ENCODE results near the gene THRB.

Gene THRB

DNA sequence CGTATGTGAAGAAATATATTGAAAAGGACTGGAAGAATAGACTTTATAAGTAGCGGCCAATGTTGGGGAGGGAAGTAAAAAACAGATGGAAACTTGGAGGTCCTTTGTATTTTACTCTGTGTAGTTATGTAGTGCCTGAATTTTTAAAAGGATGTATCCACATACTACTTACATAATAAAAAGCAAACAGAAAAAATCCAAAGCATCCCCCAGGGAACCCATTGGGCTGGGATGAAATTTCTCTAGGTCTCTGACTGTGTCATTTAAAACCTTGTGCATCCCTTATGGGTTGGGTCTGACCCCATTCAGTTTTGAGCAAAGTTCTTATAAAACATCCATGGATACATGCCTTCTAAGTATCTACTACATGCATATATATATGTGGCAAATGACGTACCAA lies 408.4 kb downstream of the THRB start:
- intact Hi-C loops (cut with micrococcal nuclease), result no loop called here
- peaks cover 18% of the 10 kb centered on the region for H3K9me3 Mint-ChIP-seq
- no peaks in the 10 kb centered on the region for H3K27me3 Mint-ChIP-seq

DNA sequence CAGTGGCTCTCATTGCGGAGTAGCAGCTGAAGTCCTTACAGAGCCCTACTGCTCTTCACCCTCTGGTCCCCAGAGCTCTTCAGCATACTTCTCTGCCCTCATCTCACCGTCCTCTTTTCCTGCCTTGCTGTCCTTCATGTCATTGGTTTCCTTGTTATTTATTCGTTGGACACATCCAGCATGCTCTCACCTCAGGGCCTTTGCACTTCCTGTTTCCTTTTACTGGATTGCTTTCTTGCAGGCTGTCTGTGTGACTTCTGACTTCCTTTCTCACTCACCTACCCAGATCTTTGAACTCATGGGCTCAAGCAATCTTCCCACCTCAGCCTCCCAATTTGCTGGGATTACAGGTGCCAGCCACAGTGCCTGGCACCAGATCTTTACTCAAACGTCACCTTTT lies 422.5 kb downstream of the THRB start:
- H3K27me3 Mint-ChIP-seq, result no peaks in the 10 kb centered on the region
- no peak overlapping the region for H3K27ac Mint-ChIP-seq
- H3K9me3 Mint-ChIP-seq, result peaks cover 12% of the 10 kb centered on the region

More for the DNA sequence above, 408.4 kb downstream of the THRB start:
- no peak overlapping the region for H3K27ac Mint-ChIP-seq
- no peaks in the 10 kb centered on the region for H3K4me1 Mint-ChIP-seq (ENCODE audit: low read depth)
- no peaks in the 10 kb centered on the region for H3K36me3 Mint-ChIP-seq (ENCODE audit: low read depth)
- H3K4me3 Mint-ChIP-seq, result no peak overlapping the region

DNA sequence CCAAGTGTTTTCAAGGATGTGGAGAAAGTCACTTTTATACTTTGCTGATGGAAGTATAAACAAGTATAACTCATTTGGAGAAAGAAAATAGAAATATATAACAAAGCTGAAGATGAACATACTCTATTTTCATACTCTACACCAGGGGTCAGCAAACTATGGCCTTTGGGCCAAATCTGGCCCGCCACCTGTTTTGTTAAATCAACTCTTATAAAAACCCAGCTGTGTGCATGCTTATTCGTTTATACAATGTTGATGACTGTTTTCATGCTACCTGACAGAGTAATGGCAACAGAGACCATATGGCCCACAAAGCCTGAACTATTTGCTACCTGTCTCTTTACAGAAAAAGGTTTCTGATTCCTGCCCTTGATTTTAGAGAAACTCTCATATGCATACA lies 425.6 kb downstream of the THRB start:
- H3K27me3 Mint-ChIP-seq, result no peaks in the 10 kb centered on the region
- no peak overlapping the region for H3K4me3 Mint-ChIP-seq
- H3K9me3 Mint-ChIP-seq, result no peaks in the 10 kb centered on the region
- no peaks in the 10 kb centered on the region for H3K4me1 Mint-ChIP-seq (ENCODE audit: low read depth)
- no peaks in the 10 kb centered on the region for H3K36me3 Mint-ChIP-seq (ENCODE audit: low read depth)
- H3K27ac Mint-ChIP-seq, result no peak overlapping the region
- intact Hi-C loops (cut with micrococcal nuclease), result no loop called here

More for the DNA sequence above, 422.5 kb downstream of the THRB start:
- intact Hi-C loops (cut with micrococcal nuclease), result no loop called here
- Mint-ChIP-seq H3K4me3 (no peak overlapping the region), H3K36me3 (ENCODE audit: low read depth) (no peaks in the 10 kb centered on the region), H3K4me1 (ENCODE audit: low read depth) (no peaks in the 10 kb centered on the region)

DNA sequence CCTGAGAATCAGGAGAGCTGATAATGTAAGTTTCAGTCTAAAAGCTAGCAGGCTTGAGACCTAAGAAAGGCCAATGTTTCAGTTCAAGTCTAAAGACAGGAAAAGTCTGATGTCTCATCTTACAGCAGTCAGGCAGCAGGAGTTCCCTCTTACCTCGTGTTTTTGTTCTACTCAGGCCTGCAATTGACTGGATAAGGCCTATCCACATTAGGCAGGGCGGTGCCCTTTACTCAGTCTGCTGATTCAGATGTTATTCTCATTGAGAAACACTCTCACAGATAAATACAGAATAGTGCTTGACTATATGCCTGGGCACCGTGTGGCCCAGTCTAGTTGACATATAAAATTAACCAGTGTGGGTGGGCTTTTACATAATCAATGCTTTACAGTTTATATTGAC lies 427.2 kb downstream of the THRB start:
- Mint-ChIP-seq H3K36me3 (ENCODE audit: low read depth) (no peaks in the 10 kb centered on the region), H3K27ac (no peak overlapping the region), H3K4me3 (no peak overlapping the region), H3K4me1 (ENCODE audit: low read depth) (no peaks in the 10 kb centered on the region), H3K27me3 (no peaks in the 10 kb centered on the region), H3K9me3 (no peaks in the 10 kb centered on the region)
- intact Hi-C loops (cut with micrococcal nuclease), result no loop called here

Measured in dendritic cell treated with granulocyte-macrophage colony-stimulating factor and Interleukin-4, amounts not matched to agents 40 ng/mL and 50 ng/mL, for 4 days (primary cell).